Renal cortex interstitium (tissue), 11 donors: Measurements from ENCODE around the gene CPTP. TPM values are rescaled to one million over a fixed set of nuclear protein-coding genes. Genes with fewer than 3 reads are reported as not detected.

Experiments used
- DNase-seq, 11 donors: peaks; one replicate each; pipeline ENCODE4 v3.0.0-alpha.2; 2013; ENCODE audit warnings: low read depth in 9 of 11, low spot score in 4 of 11; ENCODE audit errors: extremely low read depth in 1 of 11
- polyA plus RNA-seq, 3 donors: library from polyadenylated mRNA; unstranded; fragments of 120-200 nt; gene quantifications; one replicate each; pipeline ENCODE4 v1.2.1, GENCODE V29; 2013; ENCODE audit not compliant: insufficient read length in 3 of 3

The CPTP gene
- polyA plus RNA-seq, 3 donors: 10.0 to 18.0 (median 16.0) TPM

DNA sequence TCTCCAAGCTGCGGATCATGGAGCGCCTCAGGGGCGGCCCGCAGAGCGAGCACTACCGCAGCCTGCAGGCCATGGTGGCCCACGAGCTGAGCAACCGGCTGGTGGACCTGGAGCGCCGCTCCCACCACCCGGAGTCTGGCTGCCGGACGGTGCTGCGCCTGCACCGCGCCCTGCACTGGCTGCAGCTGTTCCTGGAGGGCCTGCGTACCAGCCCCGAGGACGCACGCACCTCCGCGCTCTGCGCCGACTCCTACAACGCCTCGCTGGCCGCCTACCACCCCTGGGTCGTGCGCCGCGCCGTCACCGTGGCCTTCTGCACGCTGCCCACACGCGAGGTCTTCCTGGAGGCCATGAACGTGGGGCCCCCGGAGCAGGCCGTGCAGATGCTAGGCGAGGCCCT is 2.7 kb downstream of the CPTP start:
- no peak for DNase-seq

DNA sequence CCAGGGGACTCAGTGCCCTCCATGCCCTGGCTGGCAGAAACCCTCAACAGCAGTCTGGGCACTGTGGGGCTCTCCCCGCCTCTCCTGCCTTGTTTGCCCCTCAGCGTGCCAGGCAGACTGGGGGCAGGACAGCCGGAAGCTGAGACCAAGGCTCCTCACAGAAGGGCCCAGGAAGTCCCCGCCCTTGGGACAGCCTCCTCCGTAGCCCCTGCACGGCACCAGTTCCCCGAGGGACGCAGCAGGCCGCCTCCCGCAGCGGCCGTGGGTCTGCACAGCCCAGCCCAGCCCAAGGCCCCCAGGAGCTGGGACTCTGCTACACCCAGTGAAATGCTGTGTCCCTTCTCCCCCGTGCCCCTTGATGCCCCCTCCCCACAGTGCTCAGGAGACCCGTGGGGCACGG is 3.7 kb downstream of the CPTP start:
- DNase-seq: no peak

DNA sequence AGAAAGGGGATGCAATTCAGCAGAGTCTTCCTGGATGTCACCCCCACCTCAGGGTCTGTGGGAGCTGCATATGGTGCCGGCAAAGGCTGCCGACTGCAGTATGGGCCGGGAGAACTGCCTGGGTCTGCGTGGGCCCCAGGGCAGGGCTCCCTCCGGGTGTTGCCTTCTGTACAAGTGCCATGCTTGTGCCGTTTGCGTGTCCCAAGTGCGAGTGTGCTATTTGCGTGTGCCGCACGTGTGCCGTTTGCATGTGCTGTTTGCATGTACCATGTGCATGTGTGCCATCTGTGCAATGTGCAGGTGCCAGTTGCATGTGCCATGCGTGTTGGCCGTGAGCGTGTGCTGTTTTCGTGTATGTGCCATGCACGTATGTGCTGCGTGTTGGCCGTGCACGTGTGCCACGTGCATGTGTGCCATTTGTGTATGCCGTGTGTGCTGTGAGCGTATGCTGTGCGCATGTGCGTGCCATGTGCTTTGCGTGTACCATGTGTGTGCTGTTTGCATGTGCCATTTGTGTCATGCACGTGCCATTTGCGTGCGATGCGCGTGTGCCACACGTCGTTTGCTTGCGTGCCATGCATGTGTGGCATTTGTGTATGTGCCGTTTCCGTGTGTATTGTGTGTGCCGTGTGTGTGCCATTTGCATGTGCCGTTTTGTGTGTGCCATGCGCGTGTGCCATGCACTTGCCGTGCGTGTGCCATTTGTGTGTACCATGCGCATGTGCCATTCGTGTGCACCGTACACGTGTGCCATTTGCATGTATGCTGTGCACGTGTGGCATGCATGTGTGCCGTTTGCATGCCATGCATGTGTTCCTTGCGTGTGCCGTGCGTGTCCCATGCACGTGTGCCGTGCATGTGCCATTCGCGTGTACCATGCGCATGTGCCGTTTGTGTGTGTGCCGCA is 5.0 kb downstream of the CPTP start:
- no peak for DNase-seq

DNA sequence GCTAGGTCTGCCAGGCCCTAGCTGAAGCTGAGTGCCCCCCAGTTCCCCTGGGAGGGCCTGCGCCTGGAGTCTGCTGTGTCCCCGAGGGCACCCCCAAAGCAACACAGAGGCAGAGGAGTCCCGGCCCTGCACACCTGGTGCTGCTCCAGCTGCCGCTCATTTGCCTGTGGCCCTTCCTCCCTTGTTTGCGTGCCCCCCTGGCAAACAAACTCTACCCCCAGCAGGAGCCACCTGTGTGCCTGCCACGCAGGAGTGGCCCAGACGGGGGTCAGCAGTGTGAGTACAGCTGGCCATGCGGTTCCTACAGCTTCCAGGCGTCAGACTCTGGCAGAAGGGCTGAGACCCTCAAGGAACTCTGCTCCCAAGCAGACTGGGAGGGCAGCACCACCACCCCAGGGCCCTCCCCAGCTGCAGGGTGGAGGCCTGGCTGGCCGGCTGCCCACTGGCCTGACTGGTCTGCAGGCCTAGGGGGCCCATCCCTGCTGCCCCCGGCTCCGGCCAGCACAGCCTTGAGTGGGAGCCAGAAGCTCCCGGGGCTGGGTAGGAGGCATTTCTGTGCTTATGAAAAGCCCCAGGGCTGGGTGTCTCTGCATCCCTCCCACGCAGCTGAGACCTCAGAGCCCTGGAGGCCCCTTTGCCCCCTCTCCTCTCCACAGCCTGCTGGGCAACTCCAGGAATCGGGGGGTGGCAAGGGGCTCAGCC is 5.9 kb downstream of the CPTP start:
- no peak for DNase-seq

DNA sequence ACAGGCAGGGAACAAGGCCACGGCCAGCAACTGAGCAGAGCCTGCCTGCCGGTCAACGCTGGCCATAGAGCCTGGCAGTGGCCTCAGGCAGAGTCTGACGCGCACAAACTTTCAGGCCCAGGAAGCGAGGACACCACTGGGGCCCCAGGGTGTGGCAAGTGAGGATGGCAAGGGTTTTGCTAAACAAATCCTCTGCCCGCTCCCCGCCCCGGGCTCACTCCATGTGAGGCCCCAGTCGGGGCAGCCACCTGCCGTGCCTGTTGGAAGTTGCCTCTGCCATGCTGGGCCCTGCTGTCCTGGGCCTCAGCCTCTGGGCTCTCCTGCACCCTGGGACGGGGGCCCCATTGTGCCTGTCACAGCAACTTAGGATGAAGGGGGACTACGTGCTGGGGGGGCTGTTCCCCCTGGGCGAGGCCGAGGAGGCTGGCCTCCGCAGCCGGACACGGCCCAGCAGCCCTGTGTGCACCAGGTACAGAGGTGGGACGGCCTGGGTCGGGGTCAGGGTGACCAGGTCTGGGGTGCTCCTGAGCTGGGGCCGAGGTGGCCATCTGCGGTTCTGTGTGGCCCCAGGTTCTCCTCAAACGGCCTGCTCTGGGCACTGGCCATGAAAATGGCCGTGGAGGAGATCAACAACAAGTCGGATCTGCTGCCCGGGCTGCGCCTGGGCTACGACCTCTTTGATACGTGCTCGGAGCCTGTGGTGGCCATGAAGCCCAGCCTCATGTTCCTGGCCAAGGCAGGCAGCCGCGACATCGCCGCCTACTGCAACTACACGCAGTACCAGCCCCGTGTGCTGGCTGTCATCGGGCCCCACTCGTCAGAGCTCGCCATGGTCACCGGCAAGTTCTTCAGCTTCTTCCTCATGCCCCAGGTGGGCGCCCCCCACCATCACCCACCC is 6.7 kb downstream of the CPTP start, which contains the start of gene TAS1R3:
TSS of gene TAS1R3 (plus strand) at position 213 of the 898 bp plus-strand sequence. CDS start at position 279, 66 bp downstream.
- DNase-seq: no peak

DNA sequence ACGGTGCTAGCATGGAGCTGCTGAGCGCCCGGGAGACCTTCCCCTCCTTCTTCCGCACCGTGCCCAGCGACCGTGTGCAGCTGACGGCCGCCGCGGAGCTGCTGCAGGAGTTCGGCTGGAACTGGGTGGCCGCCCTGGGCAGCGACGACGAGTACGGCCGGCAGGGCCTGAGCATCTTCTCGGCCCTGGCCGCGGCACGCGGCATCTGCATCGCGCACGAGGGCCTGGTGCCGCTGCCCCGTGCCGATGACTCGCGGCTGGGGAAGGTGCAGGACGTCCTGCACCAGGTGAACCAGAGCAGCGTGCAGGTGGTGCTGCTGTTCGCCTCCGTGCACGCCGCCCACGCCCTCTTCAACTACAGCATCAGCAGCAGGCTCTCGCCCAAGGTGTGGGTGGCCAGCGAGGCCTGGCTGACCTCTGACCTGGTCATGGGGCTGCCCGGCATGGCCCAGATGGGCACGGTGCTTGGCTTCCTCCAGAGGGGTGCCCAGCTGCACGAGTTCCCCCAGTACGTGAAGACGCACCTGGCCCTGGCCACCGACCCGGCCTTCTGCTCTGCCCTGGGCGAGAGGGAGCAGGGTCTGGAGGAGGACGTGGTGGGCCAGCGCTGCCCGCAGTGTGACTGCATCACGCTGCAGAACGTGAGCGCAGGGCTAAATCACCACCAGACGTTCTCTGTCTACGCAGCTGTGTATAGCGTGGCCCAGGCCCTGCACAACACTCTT is 7.6 kb downstream of the CPTP start:
- no peak for DNase-seq

DNA sequence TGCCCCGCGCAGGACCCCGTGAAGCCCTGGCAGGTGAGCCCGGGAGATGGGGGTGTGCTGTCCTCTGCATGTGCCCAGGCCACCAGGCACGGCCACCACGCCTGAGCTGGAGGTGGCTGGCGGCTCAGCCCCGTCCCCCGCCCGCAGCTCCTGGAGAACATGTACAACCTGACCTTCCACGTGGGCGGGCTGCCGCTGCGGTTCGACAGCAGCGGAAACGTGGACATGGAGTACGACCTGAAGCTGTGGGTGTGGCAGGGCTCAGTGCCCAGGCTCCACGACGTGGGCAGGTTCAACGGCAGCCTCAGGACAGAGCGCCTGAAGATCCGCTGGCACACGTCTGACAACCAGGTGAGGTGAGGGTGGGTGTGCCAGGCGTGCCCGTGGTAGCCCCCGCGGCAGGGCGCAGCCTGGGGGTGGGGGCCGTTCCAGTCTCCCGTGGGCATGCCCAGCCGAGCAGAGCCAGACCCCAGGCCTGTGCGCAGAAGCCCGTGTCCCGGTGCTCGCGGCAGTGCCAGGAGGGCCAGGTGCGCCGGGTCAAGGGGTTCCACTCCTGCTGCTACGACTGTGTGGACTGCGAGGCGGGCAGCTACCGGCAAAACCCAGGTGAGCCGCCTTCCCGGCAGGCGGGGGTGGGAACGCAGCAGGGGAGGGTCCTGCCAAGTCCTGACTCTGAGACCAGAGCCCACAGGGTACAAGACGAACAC is 8.3 kb downstream of the CPTP start:
- no peak for DNase-seq

DNA sequence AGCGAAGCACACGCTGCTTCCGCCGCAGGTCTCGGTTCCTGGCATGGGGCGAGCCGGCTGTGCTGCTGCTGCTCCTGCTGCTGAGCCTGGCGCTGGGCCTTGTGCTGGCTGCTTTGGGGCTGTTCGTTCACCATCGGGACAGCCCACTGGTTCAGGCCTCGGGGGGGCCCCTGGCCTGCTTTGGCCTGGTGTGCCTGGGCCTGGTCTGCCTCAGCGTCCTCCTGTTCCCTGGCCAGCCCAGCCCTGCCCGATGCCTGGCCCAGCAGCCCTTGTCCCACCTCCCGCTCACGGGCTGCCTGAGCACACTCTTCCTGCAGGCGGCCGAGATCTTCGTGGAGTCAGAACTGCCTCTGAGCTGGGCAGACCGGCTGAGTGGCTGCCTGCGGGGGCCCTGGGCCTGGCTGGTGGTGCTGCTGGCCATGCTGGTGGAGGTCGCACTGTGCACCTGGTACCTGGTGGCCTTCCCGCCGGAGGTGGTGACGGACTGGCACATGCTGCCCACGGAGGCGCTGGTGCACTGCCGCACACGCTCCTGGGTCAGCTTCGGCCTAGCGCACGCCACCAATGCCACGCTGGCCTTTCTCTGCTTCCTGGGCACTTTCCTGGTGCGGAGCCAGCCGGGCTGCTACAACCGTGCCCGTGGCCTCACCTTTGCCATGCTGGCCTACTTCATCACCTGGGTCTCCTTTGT is 9.1 kb downstream of the CPTP start:
- no peak for DNase-seq

DNA sequence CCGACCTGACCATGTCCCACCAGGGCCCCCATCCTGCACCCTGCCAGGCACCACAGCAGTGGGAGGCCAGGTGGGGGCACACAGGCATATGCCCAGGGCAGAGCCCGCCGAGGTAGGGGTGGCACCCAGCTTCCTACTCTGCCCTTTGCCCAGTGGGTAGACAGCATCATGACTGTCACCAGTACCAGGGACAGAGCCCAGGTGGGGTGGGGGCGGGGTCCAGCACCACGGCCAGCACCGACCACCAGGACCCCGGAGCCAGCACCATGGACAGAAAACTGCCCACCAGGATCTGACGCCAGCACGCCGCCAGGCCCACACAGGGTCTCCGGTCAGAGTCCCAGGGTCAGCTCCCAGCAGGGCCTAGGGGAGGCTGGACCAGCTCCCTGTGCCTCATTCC is 10.2 kb downstream of the CPTP start:
- DNase-seq: peak in 2 of 11 donors; percentile 34 to 49

DNA sequence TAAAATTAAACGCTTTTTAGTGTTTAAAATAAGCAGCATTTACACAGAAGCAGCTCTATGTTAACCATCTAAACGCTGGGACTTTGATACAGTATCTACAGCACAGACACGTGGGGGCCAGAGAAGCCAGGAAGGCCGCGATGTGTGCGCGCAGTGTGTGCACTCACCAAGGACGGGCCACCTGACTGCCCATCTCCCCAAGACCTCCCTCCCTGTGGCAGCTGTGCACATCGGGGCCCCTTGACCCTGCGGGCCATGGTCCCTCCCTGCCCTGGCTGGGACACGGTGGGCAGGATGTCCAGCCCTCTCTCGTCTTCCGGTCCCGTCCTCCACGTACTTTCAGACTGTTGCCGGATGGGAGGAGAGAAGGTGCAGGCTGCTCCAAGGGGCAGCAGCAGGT is 10.7 kb downstream of the CPTP start:
- no peak for DNase-seq

DNA sequence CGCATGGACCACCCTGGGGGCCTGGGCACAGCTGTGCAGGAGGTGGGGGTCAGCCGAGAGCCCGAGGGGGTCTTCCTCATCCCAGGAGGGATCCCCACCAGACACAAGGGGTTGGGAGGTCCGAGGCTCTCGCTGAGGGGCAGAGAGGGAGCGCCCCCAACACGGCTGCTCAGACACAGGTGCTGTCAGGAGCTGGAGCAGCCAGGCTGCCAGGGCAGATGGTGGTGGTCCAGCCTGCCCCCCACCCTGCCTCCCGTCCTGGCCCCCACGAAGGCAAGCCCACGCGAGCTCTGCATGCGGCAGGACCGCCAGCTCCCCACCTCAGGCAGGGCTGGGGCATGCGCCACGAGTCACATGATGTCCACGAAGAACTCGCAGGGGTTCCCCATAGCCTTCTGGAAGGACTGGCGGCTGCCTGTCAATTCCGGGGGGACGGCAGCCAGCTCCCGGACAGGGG is 11.2 kb downstream of the CPTP start:
- DNase-seq: no peak

DNA sequence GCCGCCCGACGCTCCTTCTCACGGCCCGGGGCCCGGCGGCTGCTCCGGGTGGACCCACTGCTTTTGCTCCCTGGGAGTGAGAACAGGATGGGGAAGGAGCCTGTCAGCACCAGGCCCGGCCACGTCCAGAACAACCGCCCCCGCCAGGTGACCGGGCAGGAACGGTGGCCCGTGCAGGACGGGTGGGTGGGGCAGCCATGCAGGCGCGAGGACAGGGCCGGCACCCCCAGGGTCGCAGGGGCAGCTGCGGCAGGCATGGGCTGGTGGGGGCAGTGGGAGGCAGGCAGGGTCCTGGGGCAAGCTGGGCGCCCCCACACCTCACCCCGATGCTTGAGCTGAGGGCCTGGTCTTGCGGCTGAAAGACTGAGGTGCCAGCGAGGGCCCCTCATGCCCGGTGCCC is 11.8 kb downstream of the CPTP start:
- no peak for DNase-seq

DNA sequence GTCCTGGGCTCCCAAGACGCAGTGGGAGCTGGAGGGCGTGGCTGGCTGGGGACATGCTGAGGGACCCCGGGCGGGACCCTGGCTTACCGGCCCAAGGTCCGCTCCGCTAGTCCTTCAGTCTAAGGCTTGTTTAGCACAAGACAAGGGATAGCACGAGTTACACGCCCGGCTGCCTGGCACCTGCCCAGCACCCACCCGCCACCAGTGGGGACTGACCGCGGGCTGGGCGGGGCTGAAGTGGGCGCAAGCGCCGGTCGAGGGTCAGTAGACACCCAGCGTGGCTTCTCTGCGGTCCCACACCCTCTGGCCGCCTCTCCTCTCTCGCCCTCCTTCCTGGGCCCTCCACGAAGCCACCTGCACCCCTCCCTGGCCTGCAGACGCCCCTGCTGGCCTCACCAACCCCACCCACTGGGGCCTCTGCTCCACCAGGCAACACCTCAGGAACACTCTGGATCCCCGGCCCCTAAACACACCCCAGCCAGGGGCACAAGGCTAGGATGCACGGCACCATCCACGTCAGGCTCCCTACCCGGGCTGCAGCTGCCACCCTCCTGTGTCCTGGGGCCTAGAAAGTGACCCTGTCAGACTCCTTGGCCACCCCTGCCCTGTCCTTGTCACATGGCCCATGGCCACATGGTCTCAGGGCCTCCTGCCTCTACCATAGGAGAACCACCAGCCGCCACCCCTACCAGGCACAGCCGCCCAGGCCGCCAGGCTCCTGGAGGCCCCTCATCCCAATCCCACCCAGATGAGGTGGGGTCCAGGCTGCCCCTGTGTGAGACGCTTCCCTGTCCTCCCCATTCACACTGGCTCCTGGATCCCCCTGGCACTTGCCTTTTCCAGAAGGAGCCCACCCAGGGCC is 12.6 kb downstream of the CPTP start:
- DNase-seq: no peak

DNA sequence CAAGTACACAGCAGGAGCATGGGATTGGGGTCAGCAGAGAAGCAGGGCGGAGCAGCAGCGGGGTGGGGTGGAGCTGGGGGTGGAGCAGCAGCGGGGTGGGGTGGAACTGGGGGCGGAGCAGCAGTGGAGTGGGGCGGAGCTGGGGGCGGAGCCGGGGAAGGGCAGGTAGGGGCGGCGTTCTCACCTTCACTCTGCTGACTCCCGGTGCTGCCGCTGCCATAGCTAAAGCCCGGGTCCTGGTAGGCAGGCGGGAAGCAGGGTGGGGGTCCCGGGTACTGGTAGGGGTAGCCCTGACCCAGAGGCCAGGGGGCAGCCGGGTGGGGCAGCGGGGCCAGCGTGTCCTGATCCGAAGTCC is 13.2 kb downstream of the CPTP start:
- no peak for DNase-seq

DNA sequence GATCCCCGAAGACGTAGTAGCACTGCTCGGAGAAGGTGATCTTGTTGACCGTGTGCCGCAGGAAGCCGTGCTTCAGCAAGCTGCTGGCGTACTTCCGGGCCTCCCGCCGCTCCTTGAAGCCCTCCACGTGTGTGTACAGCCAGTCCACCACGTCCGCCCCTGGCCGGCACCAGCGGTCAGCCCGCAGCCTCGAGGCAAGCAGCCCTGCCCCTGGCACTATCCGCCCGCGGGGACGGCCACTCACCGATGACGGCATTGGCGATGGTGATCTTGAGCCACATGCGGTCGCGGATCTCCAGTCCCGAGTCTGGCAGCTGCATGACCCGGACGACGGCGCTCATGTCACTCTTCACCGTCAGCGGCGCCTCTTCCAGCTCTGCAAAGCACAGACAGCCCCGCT is 13.7 kb downstream of the CPTP start:
- no peak for DNase-seq

DNA sequence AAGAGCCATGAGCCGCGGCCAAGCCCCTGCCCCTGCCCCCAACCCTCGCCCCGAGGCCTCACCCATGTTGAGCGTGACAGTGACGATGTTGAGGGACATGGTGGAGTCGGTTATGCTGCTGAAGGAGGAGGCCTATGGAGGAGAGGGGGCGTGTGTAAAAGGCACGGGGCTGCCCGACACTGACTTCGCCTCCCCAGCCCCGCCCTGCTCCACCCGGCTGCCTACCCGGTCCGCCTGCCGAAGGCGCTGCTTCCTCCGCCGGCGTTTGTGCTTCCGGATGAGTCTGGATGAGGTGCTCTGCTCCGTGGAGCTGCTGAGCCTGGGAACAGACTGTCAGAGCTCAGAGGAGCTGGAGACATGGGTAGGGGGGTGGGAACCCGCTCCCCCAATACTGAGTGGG is 15.6 kb downstream of the CPTP start:
- DNase-seq: no peak
